Cerebellar nuclear complex (tissue), 1 donor: ENCODE results near the gene PSMC4.
"Not testable (repeated sequence)": the region's sequence is repeated elsewhere in the genome, so short reads cannot be mapped to it uniquely, and the experiment has no call there.

Experiments used
- DNase-seq, 2 experiments: peaks; one replicate each; lab custom pipeline; 2025; lab: John Stamatoyannopoulos, UW

PSMC4 gene

DNA sequence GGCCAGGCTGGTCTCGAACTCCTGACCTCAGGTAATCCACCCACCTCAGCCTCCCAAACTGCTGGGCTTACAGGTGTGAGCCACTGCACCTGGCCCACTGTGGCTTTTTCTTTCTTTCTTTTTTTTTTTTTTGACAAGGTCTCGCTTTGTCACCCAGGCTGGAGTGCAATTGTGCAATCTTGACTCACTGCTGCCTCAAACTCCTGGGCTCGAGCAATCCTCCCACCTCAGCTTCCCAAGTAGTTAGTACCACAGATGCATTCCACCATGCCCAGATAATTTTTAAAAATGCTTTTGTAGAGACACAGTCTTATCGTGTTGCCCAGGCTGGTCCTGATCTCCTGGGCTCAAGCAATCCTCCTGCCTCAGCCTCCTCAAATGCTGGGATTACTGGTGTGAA lies 24.4 kb upstream of the PSMC4 start:
- DNase-seq = no peak

DNA sequence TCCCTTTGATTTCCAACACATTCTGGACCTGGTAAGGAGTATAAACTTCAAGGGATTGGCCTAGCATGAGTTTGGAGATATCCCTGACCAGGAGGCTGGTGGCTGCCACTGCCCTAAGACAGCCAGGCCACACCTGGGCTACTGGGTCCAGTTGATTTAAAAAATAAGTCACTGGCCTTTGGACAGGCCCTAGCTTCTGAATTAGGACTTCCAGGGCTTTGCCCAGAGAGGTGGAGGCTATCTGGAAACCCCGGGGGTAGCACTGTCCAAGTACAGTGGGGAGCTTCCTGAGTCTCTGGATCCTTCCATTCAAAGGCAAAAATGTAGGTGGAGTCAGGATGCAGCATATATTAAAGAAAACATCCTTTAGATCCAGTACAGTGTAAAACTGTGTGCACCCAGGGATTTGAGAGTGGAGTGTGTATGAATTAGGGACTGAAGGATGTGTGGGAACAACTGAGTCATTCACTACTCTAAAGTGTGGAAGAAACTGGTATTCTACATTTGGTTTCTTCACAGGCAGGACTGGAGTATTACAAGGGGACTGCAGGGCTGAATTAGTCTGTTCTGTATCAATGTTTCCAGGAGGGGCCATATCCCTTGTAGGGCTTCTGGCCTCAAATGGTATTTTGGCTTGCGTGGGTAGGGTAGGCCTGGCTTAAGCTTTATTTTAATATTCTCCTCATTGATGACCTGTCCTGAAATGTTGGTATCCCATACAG lies 21.8 kb upstream of the PSMC4 start:
- DNase-seq = no peak

DNA sequence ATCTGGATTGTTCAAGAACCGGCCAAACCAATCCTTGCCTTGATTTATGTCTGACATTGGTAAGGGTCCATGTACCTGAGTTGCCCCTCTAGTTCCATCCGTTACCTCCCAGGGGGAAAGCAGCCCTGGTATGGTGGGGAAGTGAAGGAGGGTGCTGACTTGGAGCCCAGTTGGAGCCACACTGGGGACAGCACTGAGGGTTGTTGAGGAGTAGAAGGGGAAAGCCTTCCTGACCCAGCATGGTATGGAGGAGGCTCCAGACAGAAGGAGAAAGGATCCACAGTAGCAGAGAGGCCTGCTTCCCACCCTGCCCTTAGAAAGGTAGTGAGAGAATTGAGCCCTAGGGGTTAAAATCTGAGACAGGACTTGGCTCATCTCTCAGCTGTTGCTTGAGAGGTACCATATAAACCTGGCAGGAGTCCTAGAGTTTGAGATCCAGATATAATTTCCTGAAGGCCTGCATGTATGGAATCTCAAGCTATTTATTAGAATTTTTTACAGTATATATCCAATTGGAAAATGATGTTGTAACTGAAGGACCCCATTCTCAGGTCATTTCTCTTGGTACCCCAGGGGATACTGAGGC lies 19.8 kb upstream of the PSMC4 start:
- DNase-seq = no peak

- DNase-seq = no peak
Observed at GRCh38 chr19:39951686-39952085, 19.3 kb upstream of the PSMC4 start.

DNA sequence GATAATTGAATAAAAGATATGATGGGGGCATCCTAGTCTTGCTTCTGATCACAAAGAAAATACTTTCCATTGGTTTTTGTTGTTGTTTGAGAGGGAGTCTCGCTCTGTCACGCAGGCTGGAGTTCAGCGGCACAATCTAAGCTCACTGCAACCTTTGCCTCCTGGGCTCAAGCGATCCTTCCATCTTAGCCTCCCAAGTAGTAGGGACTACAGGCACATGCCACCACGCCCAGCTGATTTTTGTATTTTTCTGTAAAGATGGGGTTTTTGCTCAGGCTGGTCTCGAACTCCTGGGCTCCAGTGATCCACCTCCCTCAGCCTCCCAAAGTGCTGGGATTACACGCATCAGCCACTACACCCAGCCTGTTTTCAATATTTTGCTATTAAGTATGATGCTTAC lies 17.1 kb upstream of the PSMC4 start:
- no peak for DNase-seq

- DNase-seq = not testable (repeated sequence)
Observed at GRCh38 chr19:39957886-39958285, 13.1 kb upstream of the PSMC4 start.

- not testable (repeated sequence) for DNase-seq
Observed at GRCh38 chr19:39958942-39959341, 12.0 kb upstream of the PSMC4 start.

- not testable (repeated sequence) for DNase-seq
Observed at GRCh38 chr19:39959407-39959806, 11.6 kb upstream of the PSMC4 start.

- DNase-seq = no peak
Observed at GRCh38 chr19:39963898-39964297, 7.1 kb upstream of the PSMC4 start.

DNA sequence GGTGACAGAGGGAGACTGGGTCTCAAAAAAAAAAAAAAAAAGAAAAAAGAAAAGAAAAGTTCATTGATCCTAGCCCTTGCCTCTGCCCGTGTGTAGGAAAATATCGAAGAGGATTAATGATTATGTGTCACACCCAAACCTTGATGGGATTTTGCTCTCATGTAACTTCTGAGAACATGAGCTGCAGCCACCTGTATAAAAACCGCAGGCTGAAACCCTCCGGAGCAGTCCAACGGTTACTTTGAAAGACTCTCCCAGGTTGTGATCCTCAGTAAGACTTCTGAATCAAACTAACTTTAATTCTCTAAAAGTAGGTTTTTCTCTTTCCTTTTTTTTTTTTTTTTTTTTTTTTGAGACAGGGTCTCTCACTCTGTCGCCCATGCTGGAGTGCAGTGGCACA lies 4.3 kb upstream of the PSMC4 start:
- DNase-seq = no peak

GRCh38 chr19:39967561-39967960 lies 3.4 kb upstream of the PSMC4 start:
- DNase-seq = no peak

- DNase-seq = no peak
Observed at GRCh38 chr19:39968789-39969188, 2.2 kb upstream of the PSMC4 start.

GRCh38 chr19:39969266-39969665 lies 1.7 kb upstream of the PSMC4 start:
- no peak for DNase-seq

DNA sequence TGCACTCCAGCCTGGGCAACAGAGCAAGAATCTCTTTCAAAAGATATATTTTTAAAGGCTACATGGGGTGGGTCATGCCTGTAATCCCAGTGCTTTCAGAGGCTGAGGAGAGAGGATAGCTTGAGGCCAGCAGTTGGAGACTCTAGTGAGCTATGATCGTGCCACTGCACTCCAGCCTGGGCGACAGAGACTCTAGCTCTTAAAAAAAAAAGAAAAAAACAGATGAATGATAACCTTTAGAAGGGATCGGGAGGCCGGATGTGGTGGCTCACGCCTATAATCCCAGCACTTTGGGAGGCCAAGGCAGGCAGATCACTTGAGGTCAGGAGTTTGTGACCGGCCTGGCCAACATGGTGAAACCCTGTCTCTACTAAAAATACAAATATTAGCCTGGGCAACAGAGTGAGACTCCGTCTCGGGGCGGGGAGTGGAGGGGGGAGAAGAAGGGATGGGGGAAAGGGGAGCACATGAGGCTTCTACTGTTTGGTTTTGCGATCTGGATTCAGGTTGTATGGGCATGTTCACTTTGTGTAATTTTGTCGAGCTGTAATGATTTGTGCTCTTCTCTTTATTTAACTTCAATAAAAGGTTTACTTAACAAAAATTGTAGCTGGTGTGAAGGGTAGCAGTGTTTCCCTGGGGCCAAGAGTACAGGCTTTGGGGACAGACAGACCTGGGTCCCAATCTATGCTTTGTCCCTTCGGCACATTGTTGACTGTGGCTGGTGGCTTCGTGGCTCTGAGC lies 1.1 kb upstream of the PSMC4 start:
- DNase-seq = no peak

- no peak for DNase-seq
Observed at GRCh38 chr19:39970425-39970674, 615 bp upstream of the PSMC4 start.

DNA sequence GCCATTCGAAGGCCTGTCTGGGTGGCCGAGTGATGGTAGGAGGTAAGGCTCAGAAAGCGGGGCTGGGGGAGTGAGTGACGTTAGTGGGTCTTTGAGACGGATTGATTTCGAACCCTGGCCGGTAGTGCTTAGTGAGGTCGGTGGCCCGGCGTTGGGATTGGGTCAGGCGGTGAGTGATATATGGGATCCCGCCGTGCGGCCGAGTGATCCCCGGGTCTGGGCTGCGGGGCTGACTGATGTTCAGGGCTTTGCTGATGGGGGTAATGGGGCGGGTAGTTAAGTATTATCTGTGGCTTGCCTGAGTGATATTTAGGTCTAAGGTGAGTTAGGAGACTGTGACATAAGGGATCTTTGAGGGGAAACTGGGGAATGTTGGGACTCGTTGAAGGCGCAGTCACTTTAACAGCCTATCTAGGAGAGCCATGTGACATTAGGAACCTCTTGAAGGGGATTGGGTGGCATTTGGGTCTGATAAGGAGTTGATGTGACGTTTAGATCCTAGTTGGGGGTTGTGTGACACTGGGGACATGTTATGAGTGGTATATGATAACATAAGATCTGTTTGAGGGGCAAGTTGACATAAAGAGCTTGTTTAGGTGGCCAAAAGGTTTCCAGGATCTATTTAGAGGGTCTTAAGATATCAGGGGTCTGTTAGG lies 543 bp downstream of the PSMC4 start:
- DNase-seq = no peak

- no peak for DNase-seq
Observed at GRCh38 chr19:39974377-39975155, 3.6 kb downstream of the PSMC4 start.

GRCh38 chr19:39982883-39983282 lies 11.9 kb downstream of the PSMC4 start:
- DNase-seq = no peak

DNA sequence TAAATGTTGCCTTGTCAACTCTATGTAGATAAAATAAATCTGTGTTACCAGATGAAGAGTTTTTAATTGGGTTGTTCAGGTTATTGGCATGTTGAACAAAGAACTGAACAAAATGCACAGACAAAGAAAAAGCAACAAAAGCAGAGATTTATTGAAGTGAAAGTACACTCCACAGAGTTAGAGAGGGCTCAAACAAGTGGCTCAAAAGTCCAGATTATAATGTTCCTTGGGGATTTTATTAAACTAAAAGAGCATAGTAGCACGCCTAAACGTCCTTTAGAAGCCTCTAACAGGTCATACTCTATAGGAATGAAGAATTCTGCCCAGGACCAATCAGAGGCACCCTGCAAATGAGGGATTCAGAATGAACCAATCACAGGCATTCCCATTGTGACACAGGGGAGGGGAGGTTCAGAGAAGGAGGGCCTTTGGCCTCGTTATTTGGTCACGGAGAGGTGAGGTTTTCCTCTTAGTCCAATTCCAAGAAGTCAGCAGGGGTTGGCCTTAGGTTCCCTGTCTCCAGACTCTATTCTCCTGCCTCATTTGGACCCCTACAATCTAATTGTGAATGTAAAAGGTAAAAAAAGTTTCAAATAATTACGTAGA lies 12.8 kb downstream of the PSMC4 start:
- DNase-seq = no peak

DNA sequence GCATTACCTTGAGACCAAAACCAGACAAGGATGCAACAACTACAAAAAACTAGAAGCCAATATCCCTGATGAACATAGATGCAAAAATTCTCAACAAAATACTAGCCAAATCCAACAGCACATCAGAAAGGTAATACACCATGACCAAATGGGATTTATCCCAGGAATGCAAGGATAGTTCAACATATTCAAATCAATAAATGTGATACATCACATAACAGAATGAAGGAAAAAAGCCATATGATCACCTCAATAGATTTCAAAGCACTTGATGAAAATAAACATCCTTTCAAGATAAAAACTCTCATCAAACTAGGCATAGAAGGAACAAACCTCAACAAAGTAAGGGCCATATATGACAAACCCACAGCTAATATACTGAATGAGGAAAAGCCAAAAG lies 15.7 kb downstream of the PSMC4 start:
- no peak for DNase-seq

GRCh38 chr19:39987167-39987566 lies 16.2 kb downstream of the PSMC4 start:
- DNase-seq = no peak

DNA sequence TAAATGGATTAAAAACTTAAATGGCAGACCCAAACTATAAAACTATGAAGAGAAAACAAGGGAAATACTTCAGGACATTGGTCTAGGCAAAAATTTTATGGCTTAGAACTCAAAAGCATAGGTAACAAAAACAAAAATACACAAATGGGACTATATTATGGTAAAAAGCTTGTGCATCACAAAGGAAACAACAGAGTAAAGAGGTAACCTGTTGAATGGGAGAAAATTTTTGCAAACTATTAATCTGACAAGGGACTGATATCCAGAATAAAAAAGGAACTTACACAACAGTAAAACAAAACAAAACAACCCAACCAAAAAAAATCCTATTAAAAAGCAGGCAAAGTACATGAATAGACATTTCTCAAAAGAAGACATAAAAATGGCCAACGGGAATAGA lies 16.6 kb downstream of the PSMC4 start:
- DNase-seq = no peak
